SH-SY5Y (cell line): ENCODE measurements around the gene TEX30.

Experiments used
- GATA2 ChIP-seq: IDR thresholded peaks from 2 replicates; pipeline ENCODE4 v1.6.1; 2011; ENCODE audit warnings: mild to moderate bottlenecking, low read depth, low read length
- GATA3 ChIP-seq: IDR thresholded peaks from 2 replicates; pipeline ENCODE4 v1.6.1; 2011; ENCODE audit warnings: low read depth, mild to moderate bottlenecking, low read length, moderate library complexity

GRCh38 chr13:102800145-102801041 is 26.8 kb upstream of the TEX30 start:
- no peak for TF ChIP-seq GATA2
- no peak for TF ChIP-seq GATA3
